Panc1 (cell line): ENCODE measurements around the gene LMO4.

Experiments used
- TCF7L2 ChIP-seq: IDR thresholded peaks from 2 replicates; pipeline ENCODE4 v1.6.1; 2011; ENCODE audit warnings: mild to moderate bottlenecking, low read depth, low read length, inconsistent platforms
- TF ChIP-seq, protein P1 (sequence below): fragments of 450-650 bp; IDR thresholded peaks from 2 replicates; pipeline ENCODE4 v1.5.1; 2017; ENCODE audit warnings: mild to moderate bottlenecking
- TF ChIP-seq, protein P2 (sequence below), 2 experiments: IDR thresholded peaks; 2 replicates each; pipeline ENCODE4 v1.6.1; 2011 to 2012; ENCODE audit warnings: low read depth in 2 of 2, control low read depth in 1 of 2, low read length in 1 of 2, mild to moderate bottlenecking in 1 of 2, moderate library complexity in 1 of 2; ENCODE audit not compliant: insufficient read depth in 1 of 2

DNA sequence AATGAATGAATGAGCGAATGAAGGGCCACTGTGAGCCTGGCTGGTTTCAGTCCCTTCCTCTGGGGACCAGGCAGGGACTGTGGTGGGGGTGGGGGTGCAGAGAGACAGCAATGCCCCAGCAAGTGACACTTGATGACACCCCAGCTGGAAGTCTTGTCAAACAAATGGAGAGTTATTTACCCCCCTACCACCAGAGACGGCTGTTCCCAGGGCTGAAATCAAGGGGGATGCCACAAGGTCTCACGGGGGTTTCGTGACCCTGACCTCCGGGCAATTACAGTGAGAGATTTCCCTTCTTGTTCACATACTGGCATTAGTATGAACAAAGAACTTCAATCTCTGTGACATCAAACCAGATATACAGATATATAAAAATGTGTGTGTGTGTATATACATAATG is 34.0 kb upstream of the LMO4 start:
- TF ChIP-seq, protein P1, sequence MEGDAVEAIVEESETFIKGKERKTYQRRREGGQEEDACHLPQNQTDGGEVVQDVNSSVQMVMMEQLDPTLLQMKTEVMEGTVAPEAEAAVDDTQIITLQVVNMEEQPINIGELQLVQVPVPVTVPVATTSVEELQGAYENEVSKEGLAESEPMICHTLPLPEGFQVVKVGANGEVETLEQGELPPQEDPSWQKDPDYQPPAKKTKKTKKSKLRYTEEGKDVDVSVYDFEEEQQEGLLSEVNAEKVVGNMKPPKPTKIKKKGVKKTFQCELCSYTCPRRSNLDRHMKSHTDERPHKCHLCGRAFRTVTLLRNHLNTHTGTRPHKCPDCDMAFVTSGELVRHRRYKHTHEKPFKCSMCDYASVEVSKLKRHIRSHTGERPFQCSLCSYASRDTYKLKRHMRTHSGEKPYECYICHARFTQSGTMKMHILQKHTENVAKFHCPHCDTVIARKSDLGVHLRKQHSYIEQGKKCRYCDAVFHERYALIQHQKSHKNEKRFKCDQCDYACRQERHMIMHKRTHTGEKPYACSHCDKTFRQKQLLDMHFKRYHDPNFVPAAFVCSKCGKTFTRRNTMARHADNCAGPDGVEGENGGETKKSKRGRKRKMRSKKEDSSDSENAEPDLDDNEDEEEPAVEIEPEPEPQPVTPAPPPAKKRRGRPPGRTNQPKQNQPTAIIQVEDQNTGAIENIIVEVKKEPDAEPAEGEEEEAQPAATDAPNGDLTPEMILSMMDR = no peak
- TF ChIP-seq, protein P2, sequence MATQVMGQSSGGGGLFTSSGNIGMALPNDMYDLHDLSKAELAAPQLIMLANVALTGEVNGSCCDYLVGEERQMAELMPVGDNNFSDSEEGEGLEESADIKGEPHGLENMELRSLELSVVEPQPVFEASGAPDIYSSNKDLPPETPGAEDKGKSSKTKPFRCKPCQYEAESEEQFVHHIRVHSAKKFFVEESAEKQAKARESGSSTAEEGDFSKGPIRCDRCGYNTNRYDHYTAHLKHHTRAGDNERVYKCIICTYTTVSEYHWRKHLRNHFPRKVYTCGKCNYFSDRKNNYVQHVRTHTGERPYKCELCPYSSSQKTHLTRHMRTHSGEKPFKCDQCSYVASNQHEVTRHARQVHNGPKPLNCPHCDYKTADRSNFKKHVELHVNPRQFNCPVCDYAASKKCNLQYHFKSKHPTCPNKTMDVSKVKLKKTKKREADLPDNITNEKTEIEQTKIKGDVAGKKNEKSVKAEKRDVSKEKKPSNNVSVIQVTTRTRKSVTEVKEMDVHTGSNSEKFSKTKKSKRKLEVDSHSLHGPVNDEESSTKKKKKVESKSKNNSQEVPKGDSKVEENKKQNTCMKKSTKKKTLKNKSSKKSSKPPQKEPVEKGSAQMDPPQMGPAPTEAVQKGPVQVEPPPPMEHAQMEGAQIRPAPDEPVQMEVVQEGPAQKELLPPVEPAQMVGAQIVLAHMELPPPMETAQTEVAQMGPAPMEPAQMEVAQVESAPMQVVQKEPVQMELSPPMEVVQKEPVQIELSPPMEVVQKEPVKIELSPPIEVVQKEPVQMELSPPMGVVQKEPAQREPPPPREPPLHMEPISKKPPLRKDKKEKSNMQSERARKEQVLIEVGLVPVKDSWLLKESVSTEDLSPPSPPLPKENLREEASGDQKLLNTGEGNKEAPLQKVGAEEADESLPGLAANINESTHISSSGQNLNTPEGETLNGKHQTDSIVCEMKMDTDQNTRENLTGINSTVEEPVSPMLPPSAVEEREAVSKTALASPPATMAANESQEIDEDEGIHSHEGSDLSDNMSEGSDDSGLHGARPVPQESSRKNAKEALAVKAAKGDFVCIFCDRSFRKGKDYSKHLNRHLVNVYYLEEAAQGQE (IDR thresholded peaks at IDR 0.05; ENCODE audit: insufficient read depth in 1 of 2, low read depth in 2 of 2, low read length in 1 of 2) = no peak
- no peak for TF ChIP-seq TCF7L2
